NCI-H526 treated with DMSO at 0.1 percent for 48 hours (cell line): ENCODE measurements around the gene IKZF4.
"Not testable (repeated sequence)": the region's sequence is repeated elsewhere in the genome, so short reads cannot be mapped to it uniquely, and the experiment has no call there.

ENCODE experiments used
- DNase-seq: peaks from one replicate; lab custom pipeline; 2025; lab: John Stamatoyannopoulos, UW

The IKZF4 gene

DNA sequence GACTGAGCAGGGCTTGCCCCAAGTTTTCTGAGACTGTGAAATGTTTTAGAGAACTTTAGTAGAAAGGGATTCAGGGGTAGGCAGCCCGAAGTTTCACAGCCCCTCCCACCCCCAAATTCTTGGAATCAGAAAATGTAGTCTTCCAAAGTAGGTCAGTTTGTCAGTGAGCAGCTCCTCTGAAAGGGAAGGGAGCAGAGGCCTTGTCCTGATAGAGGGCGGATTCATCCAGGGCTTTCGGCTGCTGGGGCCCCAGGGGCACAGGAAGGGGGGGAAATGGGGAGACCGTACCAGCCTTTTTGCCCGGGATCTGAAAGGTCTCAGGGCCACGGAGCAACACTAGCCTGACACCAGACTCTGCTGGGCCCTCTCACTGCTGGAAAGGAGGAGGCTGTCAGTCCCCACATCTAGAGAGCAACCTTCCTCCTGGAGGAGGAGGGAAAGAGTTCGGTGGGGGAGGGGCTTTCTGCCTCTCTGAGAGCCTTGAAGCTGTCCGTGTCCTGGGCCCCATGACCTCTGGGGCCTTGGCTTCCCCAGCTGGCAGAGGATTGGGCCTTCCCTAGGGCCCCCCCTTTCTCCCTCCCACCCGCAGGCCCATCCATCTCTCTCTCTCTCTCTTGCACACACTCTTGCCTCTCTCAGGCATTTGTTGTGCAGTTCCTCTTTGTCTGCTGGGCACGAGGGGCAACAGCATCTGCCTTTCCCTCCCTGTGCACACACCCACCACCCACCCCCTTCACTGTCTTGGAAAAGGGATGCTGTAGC, at the start of gene IKZF4:
IKZF4 (plus strand) TSS at position 621 of the 762 bp plus-strand sequence. CDS start 451 bp downstream, outside the sequence.
- DNase-seq, result no peak

DNA sequence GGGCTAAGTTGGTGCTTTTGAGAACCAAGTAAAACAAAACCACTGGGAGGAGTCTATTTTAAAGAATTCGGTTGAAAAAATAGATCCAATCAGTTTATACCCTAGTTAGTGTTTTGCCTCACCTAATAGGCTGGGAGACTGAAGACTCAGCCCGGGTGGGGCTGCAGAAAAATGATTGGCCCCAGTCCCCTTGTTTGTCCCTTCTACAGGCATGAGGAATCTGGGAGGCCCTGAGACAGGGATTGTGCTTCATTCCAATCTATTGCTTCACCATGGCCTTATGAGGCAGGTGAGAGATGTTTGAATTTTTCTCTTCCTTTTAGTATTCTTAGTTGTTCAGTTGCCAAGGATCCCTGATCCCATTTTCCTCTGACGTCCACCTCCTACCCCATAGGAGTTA, 48.8 kb upstream of the IKZF4 start:
- no peak for DNase-seq

DNA sequence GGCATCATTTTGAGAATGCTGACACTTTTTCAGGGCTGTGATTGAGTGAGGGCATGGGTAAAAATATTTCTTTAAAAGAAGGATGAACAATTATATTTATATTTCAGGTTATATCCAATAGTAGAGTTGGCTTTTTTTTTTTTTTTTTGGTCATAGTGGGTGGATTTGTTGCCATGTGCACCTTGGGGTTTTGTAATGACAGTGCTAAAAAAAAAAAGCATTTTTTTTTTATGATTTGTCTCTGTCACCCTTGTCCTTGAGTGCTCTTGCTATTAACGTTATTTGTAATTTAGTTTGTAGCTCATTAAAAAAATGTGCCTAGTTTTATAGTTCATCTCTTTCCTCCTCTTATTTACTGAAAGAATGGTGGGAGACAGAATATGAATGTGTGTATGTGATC, 48.4 kb upstream of the IKZF4 start:
- DNase-seq, result no peak

DNA sequence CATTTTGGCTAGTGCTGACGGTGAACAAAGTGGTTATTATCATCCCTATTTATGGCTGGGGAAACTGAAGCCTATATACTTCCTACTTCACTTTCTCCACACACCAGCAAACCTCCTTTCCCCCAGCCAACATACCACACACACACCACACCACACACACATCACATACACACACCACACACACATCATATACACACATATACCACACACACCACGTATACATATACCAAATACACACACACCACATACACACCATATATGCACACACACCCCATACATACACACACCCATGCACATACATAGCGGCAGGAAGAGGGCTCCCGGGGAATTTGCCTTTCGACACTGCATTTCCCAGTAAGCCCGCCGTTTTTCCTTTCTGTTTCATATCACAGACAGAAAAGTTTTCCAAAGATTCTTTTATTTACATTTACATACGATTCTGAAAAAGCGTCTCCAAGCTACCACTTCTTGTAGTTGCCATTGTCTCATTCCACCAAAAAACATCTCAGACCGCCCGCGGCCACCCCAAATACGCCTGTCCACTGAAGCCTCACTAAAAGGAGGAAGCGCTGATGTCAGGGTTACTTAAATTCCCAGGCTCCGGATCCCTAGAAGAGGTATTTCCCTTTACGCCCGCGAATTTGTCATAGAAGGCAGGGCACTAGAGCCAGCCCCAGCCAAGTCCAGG, 47.8 kb upstream of the IKZF4 start:
- DNase-seq, result no peak

DNA sequence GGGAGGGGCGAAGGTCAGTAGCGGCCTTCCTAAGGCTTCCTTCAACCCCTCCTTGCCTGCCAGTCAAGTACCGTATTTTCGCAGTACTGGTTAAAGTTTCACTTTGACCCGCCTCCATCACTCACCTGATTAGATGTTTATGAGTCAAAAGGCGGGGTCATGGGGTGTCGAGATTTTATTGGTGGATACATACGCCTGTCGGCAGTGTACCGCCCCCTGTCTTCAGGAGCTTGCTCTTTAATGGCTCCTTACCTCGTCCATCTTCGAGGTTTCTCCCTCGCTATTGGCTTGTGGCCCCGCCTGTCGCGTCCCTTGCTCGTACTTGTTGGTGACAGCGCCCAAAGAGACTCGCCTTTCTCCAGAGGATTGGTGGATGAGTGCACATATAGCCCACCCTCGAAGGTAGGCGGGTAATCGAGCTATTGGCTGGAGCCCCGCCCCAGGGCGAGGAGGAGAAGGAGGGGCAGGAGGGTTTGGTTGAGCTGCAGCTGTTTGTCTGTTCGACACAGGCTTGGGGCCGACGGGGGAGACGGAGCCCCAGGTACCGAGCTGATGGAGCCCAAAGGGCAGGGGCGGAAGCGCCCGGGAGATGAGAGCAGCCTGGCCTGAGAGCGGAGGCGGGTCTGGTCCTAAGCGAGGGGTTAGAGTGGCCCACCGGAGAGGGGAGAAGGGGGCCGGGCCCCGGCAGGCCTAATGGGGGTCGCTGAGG, 47.1 kb upstream of the IKZF4 start, which contains the start of gene RAB5B:
RAB5B (plus strand) TSS at position 480 of the 709 bp plus-strand sequence. CDS start 12,883 bp downstream, outside the sequence.
- peak; percentile 99 for DNase-seq

DNA sequence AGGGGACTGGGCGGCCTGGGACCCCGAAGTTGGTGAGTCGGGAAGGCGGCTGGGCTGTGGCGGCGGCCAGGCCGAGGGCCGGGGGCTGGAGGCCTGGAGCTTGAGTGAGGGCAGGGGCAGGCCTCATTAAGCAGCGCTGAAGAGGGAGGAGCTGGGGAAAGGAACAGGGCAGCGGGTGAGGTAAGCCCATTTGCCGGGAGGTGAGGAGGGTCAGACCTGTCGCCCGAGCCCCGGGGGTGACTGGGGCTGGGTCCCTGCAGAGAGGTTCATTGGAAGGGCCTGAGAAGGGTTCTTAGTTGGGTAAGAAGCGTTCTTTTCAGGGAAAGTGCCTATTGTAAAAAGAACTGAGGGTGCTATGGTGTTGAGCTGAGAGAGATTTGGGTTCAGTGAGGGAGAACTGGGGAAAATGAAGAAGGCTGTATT, 46.5 kb upstream of the IKZF4 start:
- no peak for DNase-seq

DNA sequence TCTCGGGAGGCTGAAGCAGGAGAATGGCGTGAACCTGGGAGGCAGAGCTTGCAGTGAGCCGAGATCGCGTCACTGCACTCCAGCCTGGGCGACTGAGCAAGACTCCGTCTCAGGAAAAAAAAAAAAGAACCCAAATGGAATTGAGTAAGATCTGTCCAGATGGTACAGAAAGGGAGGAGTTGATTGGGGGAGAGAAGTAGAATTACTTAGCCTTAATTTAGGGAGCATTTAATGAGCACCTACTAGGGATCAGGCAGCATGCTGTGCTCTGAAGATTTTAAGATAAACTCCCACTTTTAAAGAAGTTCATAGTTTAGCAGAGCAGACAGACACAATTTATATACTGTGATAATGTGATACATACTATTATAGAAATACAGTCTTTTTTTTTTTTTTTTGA, 42.5 kb upstream of the IKZF4 start:
- no peak for DNase-seq

DNA sequence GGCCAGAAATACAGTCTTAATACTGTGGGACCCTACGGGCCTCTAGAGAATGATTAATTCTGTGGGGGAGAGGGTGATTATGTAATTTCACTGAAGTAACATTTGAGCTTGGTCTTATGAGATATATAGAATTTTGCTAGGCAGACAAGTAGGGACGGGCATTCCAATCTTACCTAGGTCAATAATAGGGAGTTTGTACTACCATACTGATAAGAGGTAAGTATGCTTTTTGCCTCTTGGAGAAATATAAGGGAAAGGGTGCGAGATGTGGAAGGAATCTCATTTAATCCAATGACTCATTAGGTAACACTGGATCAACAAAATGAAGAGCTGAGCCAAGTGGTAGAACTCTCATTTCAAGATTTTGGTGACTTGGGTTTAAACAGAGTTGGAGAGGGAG, 41.8 kb upstream of the IKZF4 start:
- DNase-seq, result no peak

DNA sequence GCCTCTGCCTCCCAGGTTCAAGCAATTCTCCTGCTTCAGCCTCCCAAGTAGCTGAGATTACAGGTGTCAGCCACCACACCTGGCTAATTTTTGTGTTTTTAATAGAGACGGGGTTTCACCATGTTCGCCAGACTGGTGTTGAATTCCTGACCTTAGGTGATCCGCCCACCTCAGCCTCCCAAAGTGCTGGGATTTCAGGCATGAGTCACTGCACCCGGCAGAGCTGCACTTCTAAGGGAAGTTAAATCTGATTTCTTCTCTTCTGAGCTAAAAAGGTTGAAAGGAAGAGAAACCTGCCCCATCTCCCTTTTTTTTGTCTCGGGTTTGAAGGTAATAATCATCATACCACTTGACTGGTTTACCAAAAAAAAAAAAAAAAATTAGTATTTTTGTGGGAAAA, 39.0 kb upstream of the IKZF4 start:
- DNase-seq, result not testable (repeated sequence)

DNA sequence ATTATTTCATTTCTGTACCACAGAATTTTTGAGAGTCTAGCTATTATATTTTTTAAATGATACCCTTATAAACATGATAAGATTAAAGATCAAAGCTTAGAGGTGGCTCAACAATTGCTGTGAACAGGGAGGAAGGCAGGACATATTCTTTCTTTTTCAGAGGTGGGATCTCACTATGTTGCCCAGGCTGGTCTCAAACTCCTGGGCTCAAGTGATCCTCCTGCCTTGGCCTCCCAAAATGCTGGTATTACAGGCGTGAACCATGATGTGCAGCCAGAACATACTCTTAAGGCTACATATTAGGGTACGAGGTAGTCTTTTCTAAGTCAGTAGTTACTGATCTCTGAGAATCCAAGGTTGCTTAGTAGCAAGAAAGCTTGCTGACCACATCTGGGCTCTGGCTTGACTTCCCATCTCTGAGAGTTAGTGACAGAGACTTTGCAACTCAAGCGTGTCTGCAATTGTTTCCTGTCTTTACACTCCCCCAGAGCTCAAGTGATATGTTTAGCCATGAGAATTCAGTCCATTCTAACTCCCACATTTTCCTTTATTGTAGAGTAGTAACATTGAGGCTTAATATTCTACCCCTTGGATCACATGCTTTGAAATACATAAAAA, 38.4 kb upstream of the IKZF4 start:
- no peak for DNase-seq

DNA sequence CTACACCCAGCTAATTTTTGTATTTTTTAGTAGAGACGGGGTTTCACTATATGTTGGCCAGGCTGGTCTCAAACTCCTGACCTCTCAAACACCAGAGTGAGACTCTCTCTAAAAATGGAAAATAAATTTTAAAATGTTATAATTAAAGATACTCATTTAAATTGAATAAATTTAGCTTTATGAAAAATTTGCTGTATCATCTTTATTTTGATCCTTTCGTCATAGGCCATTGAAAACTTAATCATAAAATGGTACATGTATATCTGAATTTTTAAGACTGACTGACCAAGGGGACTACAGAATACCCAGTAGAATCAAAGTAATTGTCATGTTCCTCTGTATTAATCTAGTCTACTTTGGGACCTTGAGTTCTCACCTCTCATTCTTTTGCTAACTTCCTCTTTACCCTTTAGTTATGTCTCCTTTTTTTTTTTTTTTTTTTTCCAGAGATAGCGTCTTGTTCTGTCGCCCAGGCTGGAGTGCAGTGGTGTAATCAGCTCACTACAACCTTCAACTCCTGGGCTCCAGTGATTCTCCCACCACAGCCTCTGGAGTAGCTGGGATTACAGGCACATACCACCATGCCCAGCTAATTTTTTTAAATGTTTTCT, 37.5 kb upstream of the IKZF4 start:
- DNase-seq, result no peak

DNA sequence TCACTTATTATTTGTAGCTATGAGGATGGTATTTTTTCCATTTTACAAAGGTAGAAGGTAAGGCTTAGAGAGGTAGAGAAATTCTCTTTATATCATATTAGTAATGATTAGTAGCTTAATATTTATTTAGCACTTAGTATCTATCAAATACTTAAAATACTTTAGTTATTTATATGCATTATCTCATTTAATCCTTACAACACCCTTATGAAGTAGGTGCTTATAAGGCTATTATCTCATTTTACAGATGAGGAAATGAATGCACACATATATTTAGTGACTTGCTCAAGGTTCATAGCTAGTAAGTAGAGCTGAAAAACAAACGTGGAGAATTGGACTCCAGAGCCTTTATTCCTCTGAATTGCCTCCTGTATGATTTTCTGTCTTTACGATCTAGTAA, 36.0 kb upstream of the IKZF4 start:
- DNase-seq, result no peak

DNA sequence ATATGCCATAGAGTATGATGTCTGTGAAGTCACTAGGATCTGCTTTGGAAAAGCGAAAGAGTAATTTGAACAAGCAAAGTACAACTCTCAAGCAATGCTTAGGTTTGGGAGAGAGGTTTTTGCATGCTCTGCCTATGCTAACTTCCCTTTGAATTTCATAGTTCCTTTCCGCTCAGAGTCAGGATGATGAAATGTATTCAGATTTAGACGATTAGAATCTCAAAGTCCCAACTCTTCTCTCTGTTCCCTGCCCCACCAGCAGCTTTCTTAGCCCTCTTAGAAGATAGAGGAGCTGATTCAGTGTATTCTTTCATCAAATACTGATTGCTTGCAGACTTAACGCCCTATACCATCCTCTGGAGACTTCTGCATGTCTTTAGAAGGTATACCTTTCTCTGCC, 35.5 kb upstream of the IKZF4 start:
- no peak for DNase-seq

DNA sequence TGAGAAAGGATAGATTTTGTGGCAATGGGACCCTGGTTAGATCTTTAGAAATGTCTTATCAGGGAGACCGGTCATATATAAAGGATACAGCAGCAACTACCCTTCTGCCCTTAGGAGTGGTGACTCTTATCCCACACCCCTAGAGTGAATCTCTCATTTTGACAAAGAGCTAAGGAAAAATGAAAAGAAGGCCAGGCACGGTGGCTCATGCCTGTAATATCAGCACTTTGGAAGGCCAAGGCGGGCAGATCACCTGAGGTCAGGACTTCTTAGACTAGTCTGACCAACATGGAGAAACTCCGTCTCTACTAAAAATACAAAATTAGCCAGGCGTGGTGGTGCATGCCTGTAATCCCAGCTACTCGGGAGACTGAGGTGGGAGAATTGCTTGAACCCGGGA, 34.9 kb upstream of the IKZF4 start:
- not testable (repeated sequence) for DNase-seq

DNA sequence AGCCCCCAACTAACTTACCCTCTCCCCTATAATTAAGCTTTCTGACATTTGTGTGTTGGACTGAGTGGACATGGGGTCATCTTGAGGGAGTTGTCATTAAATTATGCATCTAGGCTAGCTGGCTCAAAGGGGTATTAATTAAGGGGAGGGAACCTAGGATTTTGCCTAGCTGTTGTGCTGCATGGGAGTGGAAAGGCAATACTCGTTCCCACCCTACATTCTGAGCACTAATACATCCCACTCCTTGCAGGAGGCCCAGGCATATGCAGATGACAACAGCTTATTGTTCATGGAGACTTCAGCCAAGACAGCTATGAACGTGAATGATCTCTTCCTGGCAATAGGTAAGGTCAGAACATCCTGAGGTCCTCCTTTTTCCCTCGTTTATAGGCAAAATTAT, 29.7 kb upstream of the IKZF4 start:
- DNase-seq, result no peak

DNA sequence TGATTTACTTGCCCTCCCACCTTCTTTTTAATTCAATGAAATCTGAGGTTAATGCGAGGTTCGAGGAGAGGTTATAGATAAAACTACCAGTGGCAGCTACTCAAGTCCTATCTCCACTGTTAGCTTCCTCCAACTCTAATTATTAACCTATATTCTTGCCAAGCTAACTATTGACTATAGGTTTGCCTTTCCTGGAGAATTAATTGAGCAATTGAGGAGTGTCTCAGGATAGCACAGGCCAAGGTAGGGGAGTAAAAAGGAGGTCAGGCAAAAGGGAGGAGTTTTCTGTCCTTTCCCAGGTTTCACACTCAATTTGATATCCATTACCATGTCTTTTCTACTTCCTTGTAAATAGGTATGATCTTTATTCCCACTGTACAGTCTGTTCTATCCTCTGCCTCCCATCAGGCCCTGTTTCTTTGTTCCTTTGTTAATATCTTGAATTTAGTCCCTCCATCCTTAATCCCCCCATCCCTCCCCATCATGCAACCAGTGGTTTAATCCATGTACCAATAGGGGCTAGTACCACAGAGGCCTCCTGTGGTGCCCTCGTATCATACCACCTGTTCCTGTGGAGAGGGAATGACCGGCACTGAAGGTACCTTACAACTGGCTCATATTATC, 27.5 kb upstream of the IKZF4 start:
- no peak for DNase-seq

DNA sequence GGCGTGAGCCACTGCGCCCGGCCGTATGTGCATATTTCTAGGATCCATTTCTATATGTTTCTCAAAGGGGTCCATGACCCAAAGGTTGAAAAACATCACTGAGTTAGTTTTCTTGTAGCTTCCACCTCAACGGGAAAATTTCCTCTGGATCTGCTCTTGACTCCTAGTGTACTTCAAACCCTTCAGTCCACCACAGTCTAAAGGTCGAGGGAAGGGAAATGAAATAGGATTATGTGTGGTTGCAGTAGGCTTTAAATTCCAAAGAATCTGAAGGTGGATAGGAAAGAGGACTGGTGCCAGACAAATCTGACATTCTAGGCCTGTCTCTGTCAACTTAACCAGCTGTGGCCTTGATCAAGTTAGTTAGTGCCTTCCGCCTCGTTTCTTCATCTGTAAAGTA, 25.5 kb upstream of the IKZF4 start:
- DNase-seq, result no peak

DNA sequence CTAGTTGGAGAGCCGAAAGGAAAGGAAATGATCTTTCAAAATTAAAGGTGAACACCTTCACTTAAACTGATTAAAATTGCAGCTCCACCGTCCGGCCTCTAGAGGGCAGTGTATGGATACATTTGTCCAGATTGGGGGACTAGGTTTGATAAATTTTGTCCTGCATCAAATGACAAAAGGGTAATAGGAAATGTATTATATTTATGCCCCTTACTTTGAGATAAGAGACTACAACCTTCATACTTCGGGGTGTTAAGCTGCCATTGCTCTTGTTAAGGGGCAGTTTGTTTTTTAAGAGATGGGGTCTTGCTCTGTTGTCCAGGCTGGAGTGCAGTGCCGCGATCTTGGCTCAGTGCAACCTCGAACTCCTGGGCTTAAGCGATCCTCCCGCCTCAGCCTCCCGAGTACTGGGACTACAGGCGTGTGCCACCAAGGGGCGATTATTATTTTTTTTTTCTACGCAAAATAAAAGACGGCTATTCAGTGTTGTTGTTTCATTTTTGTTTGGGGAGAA, 24.6 kb upstream of the IKZF4 start:
- DNase-seq, result peak; percentile 32

DNA sequence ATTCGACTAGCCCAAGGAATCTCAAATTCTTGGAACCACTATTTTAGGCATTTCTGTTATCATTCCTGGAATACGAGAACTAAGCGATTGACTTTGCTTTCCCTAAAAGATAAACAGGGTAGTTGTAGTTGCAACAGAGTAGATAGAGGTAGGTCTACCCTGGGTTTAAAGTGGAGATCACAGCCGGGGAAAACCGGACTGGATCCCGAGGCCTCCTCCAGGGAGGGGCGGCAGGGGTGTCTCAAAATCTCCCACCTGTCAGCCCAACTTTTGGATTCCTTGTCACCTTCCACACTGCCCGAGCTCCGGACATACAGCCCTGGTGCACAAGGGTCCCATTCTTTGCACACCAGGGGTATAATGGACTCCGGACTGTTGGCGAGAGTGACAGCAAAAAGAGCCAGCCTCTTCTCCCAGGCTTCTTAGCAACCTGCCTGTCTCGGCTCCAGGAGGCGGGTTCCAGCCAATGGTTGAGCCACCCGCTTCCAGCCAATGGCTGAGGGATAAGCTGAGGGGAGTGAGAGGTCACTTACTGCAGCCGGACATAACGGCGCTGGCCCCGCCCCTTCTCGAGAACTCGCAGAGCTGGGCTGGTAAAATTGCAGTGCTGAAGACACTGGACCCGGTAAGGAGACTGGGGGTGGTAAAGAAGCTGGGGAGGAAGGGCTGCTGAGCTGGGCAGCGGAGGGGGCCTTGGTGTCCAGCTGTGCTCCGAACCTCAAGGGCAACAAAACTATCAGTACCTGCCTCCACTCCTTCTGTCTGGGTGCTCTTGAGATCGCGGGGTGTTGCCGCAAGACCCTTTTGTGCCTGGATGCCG, 23.9 kb upstream of the IKZF4 start, which contains the start of gene SUOX:
SUOX (plus strand) TSS at position 562 of the 820 bp plus-strand sequence. CDS start 4,946 bp downstream, outside the sequence.
- peak; percentile 82 for DNase-seq

DNA sequence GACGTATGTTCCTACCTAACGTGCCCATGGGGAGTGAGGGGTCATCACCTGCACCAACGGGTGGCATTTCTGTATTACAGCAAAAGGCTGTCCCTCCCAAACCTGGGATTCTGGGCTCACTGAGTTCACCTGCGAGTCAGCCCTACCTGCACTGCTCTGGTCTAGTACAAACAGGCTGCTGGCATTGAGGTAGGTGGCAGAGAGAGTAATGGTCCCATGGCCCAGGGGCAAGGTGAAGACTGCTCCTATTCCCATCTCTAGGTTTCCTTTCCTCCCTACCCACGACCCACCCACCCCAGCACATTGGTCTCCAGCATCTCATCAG, 23.3 kb upstream of the IKZF4 start:
- peak; percentile 22 for DNase-seq
